ENCODE measurements around the gene MRPL43. TPM values are rescaled to one million over a fixed set of nuclear protein-coding genes. Genes with fewer than 3 reads are reported as not detected.

MRPL43 gene
- total RNA-seq, 1 donor from 2014 or later, result 24.5 TPM

DNA sequence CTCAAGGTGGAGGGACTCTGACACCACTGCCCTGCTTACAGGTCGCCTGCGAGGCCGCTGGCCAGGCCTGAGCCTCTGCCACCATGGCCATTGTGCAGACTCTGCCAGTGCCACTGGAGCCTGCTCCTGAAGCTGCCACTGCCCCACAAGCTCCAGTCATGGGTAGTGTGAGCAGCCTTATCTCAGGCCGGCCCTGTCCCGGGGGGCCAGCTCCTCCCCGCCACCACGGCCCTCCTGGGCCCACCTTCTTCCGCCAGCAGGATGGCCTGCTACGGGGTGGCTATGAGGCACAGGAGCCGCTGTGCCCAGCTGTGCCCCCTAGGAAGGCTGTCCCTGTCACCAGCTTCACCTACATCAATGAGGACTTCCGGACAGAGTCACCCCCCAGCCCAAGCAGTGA, 15.2 kb upstream of the MRPL43 start:
- Histone ChIP-seq H3K4me2 (no peak overlapping the region), H3K9me3 (ENCODE audit: low read depth) (no peaks in the 10 kb centered on the region), H3K36me3 (no peaks in the 10 kb centered on the region), H3K4me1 (peaks cover 8% of the 10 kb centered on the region), H3K27me3 (no peaks in the 10 kb centered on the region), H3F3A (ENCODE audit: low read depth) (peaks cover 30% of the 10 kb centered on the region), H2AFZ (replicated peaks) (no peak overlapping the region), H3K27ac (no peak overlapping the region), H3K4me3 (no peak overlapping the region), H3K9ac (no peak overlapping the region), H4K20me1 (ENCODE audit: low read depth) (peaks cover 29% of the 10 kb centered on the region), H3K79me2 (ENCODE audit: low read depth) (peaks cover 43% of the 10 kb centered on the region)
- Mint-ChIP-seq H3K4me3 (peak overlapping the region; percentile 41), H3K9me3 (no peaks in the 10 kb centered on the region), H3K27ac (no peak overlapping the region), H3K27me3 (ENCODE audit: insufficient read depth, low read depth) (peaks cover 10% of the 10 kb centered on the region), H3K36me3 (peaks cover 10% of the 10 kb centered on the region), H3K4me1 (peaks cover 16% of the 10 kb centered on the region)
- DNase-seq (ENCODE audit: low spot score), result no peak
- TF ChIP-seq, protein P1, sequence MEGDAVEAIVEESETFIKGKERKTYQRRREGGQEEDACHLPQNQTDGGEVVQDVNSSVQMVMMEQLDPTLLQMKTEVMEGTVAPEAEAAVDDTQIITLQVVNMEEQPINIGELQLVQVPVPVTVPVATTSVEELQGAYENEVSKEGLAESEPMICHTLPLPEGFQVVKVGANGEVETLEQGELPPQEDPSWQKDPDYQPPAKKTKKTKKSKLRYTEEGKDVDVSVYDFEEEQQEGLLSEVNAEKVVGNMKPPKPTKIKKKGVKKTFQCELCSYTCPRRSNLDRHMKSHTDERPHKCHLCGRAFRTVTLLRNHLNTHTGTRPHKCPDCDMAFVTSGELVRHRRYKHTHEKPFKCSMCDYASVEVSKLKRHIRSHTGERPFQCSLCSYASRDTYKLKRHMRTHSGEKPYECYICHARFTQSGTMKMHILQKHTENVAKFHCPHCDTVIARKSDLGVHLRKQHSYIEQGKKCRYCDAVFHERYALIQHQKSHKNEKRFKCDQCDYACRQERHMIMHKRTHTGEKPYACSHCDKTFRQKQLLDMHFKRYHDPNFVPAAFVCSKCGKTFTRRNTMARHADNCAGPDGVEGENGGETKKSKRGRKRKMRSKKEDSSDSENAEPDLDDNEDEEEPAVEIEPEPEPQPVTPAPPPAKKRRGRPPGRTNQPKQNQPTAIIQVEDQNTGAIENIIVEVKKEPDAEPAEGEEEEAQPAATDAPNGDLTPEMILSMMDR (IDR thresholded peaks at IDR 0.05), result no peak
- no peak for TF ChIP-seq EZH2phosphoT487 (IDR thresholded peaks at IDR 0.05)
- no peak for TF ChIP-seq EZH2 (IDR thresholded peaks at IDR 0.05)

GRCh38 chr10:101001659-101002035, 14.3 kb upstream of the MRPL43 start:
- H4K20me1 ChIP-seq (ENCODE audit: low read depth), result peaks cover 29% of the 10 kb centered on the region
- peaks cover 9% of the 10 kb centered on the region for H3K4me1 ChIP-seq
- H3K79me2 ChIP-seq (ENCODE audit: low read depth), result peaks cover 43% of the 10 kb centered on the region
- peaks cover 31% of the 10 kb centered on the region for H3F3A ChIP-seq (ENCODE audit: low read depth)
- H3K27me3 ChIP-seq, result no peaks in the 10 kb centered on the region
- TF ChIP-seq, protein P1 (IDR thresholded peaks at IDR 0.05), result no peak
- TF ChIP-seq EZH2 (IDR thresholded peaks at IDR 0.05) (no peak), EZH2phosphoT487 (IDR thresholded peaks at IDR 0.05) (no peak)
- no peaks in the 10 kb centered on the region for H3K36me3 ChIP-seq
- no peak overlapping the region for H2AFZ ChIP-seq (replicated peaks)
- Mint-ChIP-seq H3K4me1 (peaks cover 16% of the 10 kb centered on the region), H3K27ac (no peak overlapping the region), H3K9me3 (no peaks in the 10 kb centered on the region), H3K27me3 (ENCODE audit: insufficient read depth, low read depth) (peaks cover 10% of the 10 kb centered on the region), H3K36me3 (peaks cover 10% of the 10 kb centered on the region), H3K4me3 (peak overlapping the region; percentile 87)
- no peak overlapping the region for H3K9ac ChIP-seq
- peak overlapping the region; percentile 96 for H3K4me3 ChIP-seq
- no peak for DNase-seq (ENCODE audit: low spot score)
- no peak overlapping the region for H3K27ac ChIP-seq
- peak overlapping the region; percentile 85 for H3K4me2 ChIP-seq
- H3K9me3 ChIP-seq (ENCODE audit: low read depth), result no peaks in the 10 kb centered on the region

GRCh38 chr10:101000915-101001658, 13.8 kb upstream of the MRPL43 start:
- Histone ChIP-seq H3K4me2 (peak overlapping the region; percentile 85), H4K20me1 (ENCODE audit: low read depth) (peaks cover 29% of the 10 kb centered on the region), H3K27me3 (no peaks in the 10 kb centered on the region), H3K4me1 (peaks cover 13% of the 10 kb centered on the region), H3K9me3 (ENCODE audit: low read depth) (no peaks in the 10 kb centered on the region), H3F3A (ENCODE audit: low read depth) (peaks cover 33% of the 10 kb centered on the region), H3K79me2 (ENCODE audit: low read depth) (peaks cover 43% of the 10 kb centered on the region), H2AFZ (replicated peaks) (no peak overlapping the region), H3K9ac (peak overlapping the region; percentile 79), H3K4me3 (peak overlapping the region; percentile 96), H3K36me3 (no peaks in the 10 kb centered on the region), H3K27ac (no peak overlapping the region)
- no peak for TF ChIP-seq EZH2 (IDR thresholded peaks at IDR 0.05)
- TF ChIP-seq, protein P1 (IDR thresholded peaks at IDR 0.05), result no peak
- TF ChIP-seq EZH2phosphoT487 (IDR thresholded peaks at IDR 0.05), result no peak
- H3K36me3 Mint-ChIP-seq, result peaks cover 10% of the 10 kb centered on the region
- H3K27me3 Mint-ChIP-seq (ENCODE audit: insufficient read depth, low read depth), result peaks cover 10% of the 10 kb centered on the region
- peak overlapping the region; percentile 87 for H3K4me3 Mint-ChIP-seq
- DNase-seq (ENCODE audit: low spot score), result peak; percentile 39
- peak overlapping the region; percentile 94 for H3K27ac Mint-ChIP-seq
- peaks cover 16% of the 10 kb centered on the region for H3K4me1 Mint-ChIP-seq
- no peaks in the 10 kb centered on the region for H3K9me3 Mint-ChIP-seq

All from neural progenitor cell (in vitro differentiated cells).